HG03025 (cell line): ENCODE measurements around the gene STOM.

Source experiments
- ATAC-seq: cut with Tn5 transposase; IDR thresholded peaks from one replicate; pipeline ENCODE4 v1.9.1; 2021; ENCODE audit warnings: mild to moderate bottlenecking, moderate library complexity; ENCODE audit not compliant: unreplicated experiment, low FRiP score

The STOM gene

GRCh38 chr9:121350993-121351561, 19.0 kb downstream of the STOM start:
- ATAC-seq = no peak

- no peak for ATAC-seq
These were observed 20.0 kb downstream of the STOM start for GRCh38 chr9:121350036-121350435.

- no peak for ATAC-seq
These were observed 21.0 kb downstream of the STOM start for GRCh38 chr9:121349009-121349408.

- ATAC-seq = no peak
These were observed 21.8 kb downstream of the STOM start for GRCh38 chr9:121348221-121348620.

- ATAC-seq = no peak
These were observed 25.0 kb downstream of the STOM start for GRCh38 chr9:121345070-121345469.

GRCh38 chr9:121344184-121344583, 25.9 kb downstream of the STOM start:
- no peak for ATAC-seq

GRCh38 chr9:121340676-121341392, 29.2 kb downstream of the STOM start:
- ATAC-seq = no peak

- ATAC-seq = no peak
These were observed 30.6 kb downstream of the STOM start for GRCh38 chr9:121339437-121339836.

GRCh38 chr9:121336665-121337064, 33.4 kb downstream of the STOM start:
- no peak for ATAC-seq

GRCh38 chr9:121333950-121334773, 35.9 kb downstream of the STOM start:
- no peak for ATAC-seq

- ATAC-seq = no peak
These were observed 37.9 kb downstream of the STOM start for GRCh38 chr9:121331992-121332685.

- no peak for ATAC-seq
These were observed 38.5 kb downstream of the STOM start for GRCh38 chr9:121331549-121331948.

- no peak for ATAC-seq
These were observed 41.0 kb downstream of the STOM start for GRCh38 chr9:121328876-121329681.

- ATAC-seq = no peak
These were observed 41.6 kb downstream of the STOM start for GRCh38 chr9:121328476-121328875.

GRCh38 chr9:121326901-121327613, 43.0 kb downstream of the STOM start:
- no peak for ATAC-seq

GRCh38 chr9:121326130-121326838, 43.8 kb downstream of the STOM start:
- no peak for ATAC-seq

- no peak for ATAC-seq
These were observed 44.7 kb downstream of the STOM start for GRCh38 chr9:121325387-121325786.

GRCh38 chr9:121324755-121325154, 45.3 kb downstream of the STOM start:
- no peak for ATAC-seq

GRCh38 chr9:121324316-121324715, 45.7 kb downstream of the STOM start:
- no peak for ATAC-seq
